K562 (cell line): ENCODE results near the gene IPCEF1. TPM values are rescaled to one million over a fixed set of nuclear protein-coding genes. Genes with fewer than 3 reads are reported as not detected.

Source experiments
- ATF7 ChIP-seq: fragments of 450-650 bp; IDR thresholded peaks from 2 replicates; pipeline ENCODE4 v1.7.1; 2014; ENCODE audit warnings: mild to moderate bottlenecking, moderate library complexity
- CXXC5 ChIP-seq: fragments of 250-450 bp; sonication (Bioruptor Pico); IDR thresholded peaks from 2 replicates; pipeline ENCODE4 v1.8.0; 2022; ENCODE audit warnings: inconsistent platforms, mild to moderate bottlenecking, moderate library complexity
- DDX20 ChIP-seq: fragments of 450-650 bp; IDR thresholded peaks from 2 replicates; pipeline ENCODE4 v1.6.1; 2016; ENCODE audit warnings: missing genetic modification characterization, low read depth, mild to moderate bottlenecking, missing compliant biosample characterization, moderate library complexity
- E2F3 ChIP-seq: fragments of 250-450 bp; sonication (Bioruptor Pico); IDR thresholded peaks from 2 replicates; pipeline ENCODE4 v1.4.0; 2020; ENCODE audit warnings: mild to moderate bottlenecking
- GABPB1 ChIP-seq: sonication (generic); formaldehyde crosslinking; IDR thresholded peaks from 2 replicates; pipeline ENCODE4 v1.8.0; 2022; ENCODE audit warnings: mild to moderate bottlenecking, missing genetic modification reagents
- MIER1 ChIP-seq: fragments of 450-650 bp; IDR thresholded peaks from 2 replicates; pipeline ENCODE4 v1.6.1; 2016; ENCODE audit warnings: antibody characterized with exemption, mild to moderate bottlenecking, low read depth
- MTF1 ChIP-seq: fragments of 250-450 bp; sonication (Bioruptor Pico); IDR thresholded peaks from 2 replicates; pipeline ENCODE4 v1.9.0; 2021; ENCODE audit warnings: moderate library complexity, mild to moderate bottlenecking, inconsistent platforms, borderline replicate concordance
- RFX1 ChIP-seq: fragments of 450-650 bp; IDR thresholded peaks from 2 replicates; pipeline ENCODE4 v1.6.1; 2016; ENCODE audit warnings: mild to moderate bottlenecking, moderate library complexity
- RFX5 ChIP-seq: IDR thresholded peaks from 2 replicates; pipeline ENCODE4 v1.6.1; 2011; ENCODE audit warnings: low read depth, mild to moderate bottlenecking, improper control_type of control experiment, low read length
- ZNF224 ChIP-seq: sonication (generic); formaldehyde crosslinking; IDR thresholded peaks from 2 replicates; pipeline ENCODE4 v1.8.0; 2022; ENCODE audit warnings: mild to moderate bottlenecking, missing genetic modification reagents
- polyA plus RNA-seq, 8 experiments: library from polyadenylated mRNA; depleted of rRNA in 4 of 8; stranded (reverse) in 5 of 8; unstranded in 3 of 8; fragments of >200 nt; fragmentation: Nextera tagmentation in 2 of 8; fragmentation: Illumina TruSeq in 1 of 8; extraction: Ambion mirVana in 2 of 8; extraction: Trizol in 1 of 8; gene quantifications; 2 replicates each; pipeline versions ENCODE4 v1.2.1 to v1.2.3, GENCODE V29; 2011 to 2014; ENCODE audit warnings: inconsistent platforms in 1 of 8, missing spikeins in 1 of 8
- total RNA-seq, 7 experiments: library from RNA; depleted of rRNA in 6 of 7; stranded (reverse); fragments of >200 nt in 6 of 7; fragmentation: Illumina TruSeq in 2 of 7; extraction: Trizol in 2 of 7; gene quantifications; 2 replicates each; pipeline versions ENCODE4 v1.2.1 to v1.2.3, GENCODE V29; 2011 to 2021; ENCODE audit warnings: low replicate concordance in 1 of 7
- TF ChIP-seq, protein P1 (sequence below): fragments of 250-450 bp; sonication (Bioruptor Pico); IDR thresholded peaks from 2 replicates; pipeline ENCODE4 v1.5.0; 2021
- TF ChIP-seq, protein P2 (sequence below): IDR thresholded peaks from 3 replicates; pipeline ENCODE4 v1.6.1; 2011; ENCODE audit warnings: borderline replicate concordance, mild to moderate bottlenecking, moderate library complexity; ENCODE audit not compliant: insufficient read length; ENCODE audit errors: extremely low read depth
- TF ChIP-seq, protein P3 (sequence below): fragments of 450-650 bp; formaldehyde crosslinking; IDR thresholded peaks from 2 replicates; pipeline ENCODE4 v1.4.0; 2020; ENCODE audit warnings: mild to moderate bottlenecking, moderate library complexity
- TF ChIP-seq, protein P4 (sequence below): fragments of 450-650 bp; formaldehyde crosslinking; IDR thresholded peaks from 2 replicates; pipeline ENCODE4 v1.4.0; 2022; ENCODE audit warnings: missing genetic modification characterization
- TF ChIP-seq, protein P5 (sequence below): fragments of 250-450 bp; sonication (Bioruptor Pico); IDR thresholded peaks from 2 replicates; pipeline ENCODE4 v1.8.0; 2022; ENCODE audit warnings: moderate library complexity, mild to moderate bottlenecking, inconsistent platforms
- TF ChIP-seq, protein P6 (sequence below): fragments of 250-450 bp; sonication (Bioruptor Pico); IDR thresholded peaks from 2 replicates; pipeline ENCODE4 v1.5.0; 2022; ENCODE audit warnings: mild to moderate bottlenecking

The IPCEF1 gene
- total and polyA plus RNA-seq, 9 of the 15 experiments (the other 6 are each of a cell fraction or from before 2014, with no cell fraction given), result 0.14 to 0.18 TPM; not detected in 7

DNA sequence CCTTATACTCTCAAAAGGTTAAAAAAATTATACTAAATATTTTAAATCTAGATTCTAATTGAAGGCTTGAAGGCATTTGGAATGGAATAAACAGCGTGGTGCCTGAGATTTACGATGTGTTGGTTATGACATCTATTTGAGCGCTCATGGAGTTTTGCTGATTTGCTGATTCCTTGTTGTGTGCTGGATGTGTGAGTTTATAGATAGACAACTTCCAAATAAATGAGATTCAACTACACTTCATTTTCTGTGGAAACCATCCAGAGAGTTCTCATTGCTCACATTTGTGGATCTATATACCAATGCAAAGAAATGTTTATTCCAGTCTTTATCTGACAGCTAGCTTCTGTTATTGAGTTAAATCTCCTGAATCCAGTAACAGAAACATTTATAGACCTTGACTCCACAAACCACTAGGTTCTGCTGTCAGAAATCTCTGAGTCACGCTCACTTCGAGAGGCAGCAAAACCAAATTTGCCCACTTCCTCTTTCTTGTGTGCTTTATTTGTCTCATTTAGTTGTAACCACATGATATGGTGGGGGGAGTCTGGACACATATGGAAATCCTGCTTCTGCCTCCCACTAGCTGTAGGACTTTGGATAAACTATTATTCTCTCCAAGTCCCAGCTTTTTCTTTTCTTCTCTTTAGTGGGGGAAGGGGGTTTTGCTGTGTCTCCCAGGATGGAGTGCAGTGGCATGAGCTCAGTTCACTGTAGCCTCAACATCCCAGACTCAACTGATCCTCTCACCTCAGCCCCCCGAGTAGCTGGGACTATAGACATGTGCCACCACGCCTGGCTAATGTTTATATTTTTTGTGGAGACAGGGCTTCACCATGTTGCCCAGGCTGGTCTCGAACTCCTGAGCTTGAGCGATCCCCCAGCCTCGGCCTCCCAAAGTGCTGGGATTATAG lies 54.5 kb downstream of the IPCEF1 start (continued):
- TF ChIP-seq MIER1, result no peak
- TF ChIP-seq, protein P1, sequence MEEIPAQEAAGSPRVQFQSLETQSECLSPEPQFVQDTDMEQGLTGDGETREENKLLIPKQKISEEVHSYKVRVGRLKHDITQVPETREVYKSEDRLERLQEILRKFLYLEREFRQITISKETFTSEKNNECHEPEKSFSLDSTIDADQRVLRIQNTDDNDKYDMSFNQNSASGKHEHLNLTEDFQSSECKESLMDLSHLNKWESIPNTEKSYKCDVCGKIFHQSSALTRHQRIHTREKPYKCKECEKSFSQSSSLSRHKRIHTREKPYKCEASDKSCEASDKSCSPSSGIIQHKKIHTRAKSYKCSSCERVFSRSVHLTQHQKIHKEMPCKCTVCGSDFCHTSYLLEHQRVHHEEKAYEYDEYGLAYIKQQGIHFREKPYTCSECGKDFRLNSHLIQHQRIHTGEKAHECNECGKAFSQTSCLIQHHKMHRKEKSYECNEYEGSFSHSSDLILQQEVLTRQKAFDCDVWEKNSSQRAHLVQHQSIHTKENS, result no peak
- no peak for TF ChIP-seq DDX20
- no peak for TF ChIP-seq ZNF224 (CRISPR knock-in tag)
- no peak for TF ChIP-seq RFX5
- TF ChIP-seq, protein P2, sequence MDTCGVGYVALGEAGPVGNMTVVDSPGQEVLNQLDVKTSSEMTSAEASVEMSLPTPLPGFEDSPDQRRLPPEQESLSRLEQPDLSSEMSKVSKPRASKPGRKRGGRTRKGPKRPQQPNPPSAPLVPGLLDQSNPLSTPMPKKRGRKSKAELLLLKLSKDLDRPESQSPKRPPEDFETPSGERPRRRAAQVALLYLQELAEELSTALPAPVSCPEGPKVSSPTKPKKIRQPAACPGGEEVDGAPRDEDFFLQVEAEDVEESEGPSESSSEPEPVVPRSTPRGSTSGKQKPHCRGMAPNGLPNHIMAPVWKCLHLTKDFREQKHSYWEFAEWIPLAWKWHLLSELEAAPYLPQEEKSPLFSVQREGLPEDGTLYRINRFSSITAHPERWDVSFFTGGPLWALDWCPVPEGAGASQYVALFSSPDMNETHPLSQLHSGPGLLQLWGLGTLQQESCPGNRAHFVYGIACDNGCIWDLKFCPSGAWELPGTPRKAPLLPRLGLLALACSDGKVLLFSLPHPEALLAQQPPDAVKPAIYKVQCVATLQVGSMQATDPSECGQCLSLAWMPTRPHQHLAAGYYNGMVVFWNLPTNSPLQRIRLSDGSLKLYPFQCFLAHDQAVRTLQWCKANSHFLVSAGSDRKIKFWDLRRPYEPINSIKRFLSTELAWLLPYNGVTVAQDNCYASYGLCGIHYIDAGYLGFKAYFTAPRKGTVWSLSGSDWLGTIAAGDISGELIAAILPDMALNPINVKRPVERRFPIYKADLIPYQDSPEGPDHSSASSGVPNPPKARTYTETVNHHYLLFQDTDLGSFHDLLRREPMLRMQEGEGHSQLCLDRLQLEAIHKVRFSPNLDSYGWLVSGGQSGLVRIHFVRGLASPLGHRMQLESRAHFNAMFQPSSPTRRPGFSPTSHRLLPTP, result no peak
- TF ChIP-seq GABPB1 (CRISPR knock-in tag), result no peak
- TF ChIP-seq, protein P3, sequence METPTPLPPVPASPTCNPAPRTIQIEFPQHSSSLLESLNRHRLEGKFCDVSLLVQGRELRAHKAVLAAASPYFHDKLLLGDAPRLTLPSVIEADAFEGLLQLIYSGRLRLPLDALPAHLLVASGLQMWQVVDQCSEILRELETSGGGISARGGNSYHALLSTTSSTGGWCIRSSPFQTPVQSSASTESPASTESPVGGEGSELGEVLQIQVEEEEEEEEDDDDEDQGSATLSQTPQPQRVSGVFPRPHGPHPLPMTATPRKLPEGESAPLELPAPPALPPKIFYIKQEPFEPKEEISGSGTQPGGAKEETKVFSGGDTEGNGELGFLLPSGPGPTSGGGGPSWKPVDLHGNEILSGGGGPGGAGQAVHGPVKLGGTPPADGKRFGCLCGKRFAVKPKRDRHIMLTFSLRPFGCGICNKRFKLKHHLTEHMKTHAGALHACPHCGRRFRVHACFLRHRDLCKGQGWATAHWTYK, result no peak
- TF ChIP-seq, protein P4, sequence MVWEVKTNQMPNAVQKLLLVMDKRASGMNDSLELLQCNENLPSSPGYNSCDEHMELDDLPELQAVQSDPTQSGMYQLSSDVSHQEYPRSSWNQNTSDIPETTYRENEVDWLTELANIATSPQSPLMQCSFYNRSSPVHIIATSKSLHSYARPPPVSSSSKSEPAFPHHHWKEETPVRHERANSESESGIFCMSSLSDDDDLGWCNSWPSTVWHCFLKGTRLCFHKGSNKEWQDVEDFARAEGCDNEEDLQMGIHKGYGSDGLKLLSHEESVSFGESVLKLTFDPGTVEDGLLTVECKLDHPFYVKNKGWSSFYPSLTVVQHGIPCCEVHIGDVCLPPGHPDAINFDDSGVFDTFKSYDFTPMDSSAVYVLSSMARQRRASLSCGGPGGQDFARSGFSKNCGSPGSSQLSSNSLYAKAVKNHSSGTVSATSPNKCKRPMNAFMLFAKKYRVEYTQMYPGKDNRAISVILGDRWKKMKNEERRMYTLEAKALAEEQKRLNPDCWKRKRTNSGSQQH (CRISPR knock-in tag), result no peak
- no peak for TF ChIP-seq MTF1
- TF ChIP-seq, protein P5, sequence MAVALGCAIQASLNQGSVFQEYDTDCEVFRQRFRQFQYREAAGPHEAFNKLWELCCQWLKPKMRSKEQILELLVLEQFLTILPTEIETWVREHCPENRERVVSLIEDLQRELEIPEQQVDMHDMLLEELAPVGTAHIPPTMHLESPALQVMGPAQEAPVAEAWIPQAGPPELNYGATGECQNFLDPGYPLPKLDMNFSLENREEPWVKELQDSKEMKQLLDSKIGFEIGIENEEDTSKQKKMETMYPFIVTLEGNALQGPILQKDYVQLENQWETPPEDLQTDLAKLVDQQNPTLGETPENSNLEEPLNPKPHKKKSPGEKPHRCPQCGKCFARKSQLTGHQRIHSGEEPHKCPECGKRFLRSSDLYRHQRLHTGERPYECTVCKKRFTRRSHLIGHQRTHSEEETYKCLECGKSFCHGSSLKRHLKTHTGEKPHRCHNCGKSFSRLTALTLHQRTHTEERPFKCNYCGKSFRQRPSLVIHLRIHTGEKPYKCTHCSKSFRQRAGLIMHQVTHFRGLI (CRISPR knock-in tag), result no peak
- TF ChIP-seq, protein P6, sequence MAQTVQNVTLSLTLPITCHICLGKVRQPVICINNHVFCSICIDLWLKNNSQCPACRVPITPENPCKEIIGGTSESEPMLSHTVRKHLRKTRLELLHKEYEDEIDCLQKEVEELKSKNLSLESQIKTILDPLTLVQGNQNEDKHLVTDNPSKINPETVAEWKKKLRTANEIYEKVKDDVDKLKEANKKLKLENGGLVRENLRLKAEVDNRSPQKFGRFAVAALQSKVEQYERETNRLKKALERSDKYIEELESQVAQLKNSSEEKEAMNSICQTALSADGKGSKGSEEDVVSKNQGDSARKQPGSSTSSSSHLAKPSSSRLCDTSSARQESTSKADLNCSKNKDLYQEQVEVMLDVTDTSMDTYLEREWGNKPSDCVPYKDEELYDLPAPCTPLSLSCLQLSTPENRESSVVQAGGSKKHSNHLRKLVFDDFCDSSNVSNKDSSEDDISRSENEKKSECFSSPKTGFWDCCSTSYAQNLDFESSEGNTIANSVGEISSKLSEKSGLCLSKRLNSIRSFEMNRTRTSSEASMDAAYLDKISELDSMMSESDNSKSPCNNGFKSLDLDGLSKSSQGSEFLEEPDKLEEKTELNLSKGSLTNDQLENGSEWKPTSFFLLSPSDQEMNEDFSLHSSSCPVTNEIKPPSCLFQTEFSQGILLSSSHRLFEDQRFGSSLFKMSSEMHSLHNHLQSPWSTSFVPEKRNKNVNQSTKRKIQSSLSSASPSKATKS, result no peak
- no peak for TF ChIP-seq E2F3 (CRISPR knock-in tag)
- no peak for TF ChIP-seq RFX1
- no peak for TF ChIP-seq ATF7
- TF ChIP-seq CXXC5 (CRISPR knock-in tag), result no peak
